ENCODE data around the gene LIPA.
"Not testable (repeated sequence)": the region's sequence is repeated elsewhere in the genome, so short reads cannot be mapped to it uniquely, and the experiment has no call there.

LIPA gene

GRCh38 chr10:89269433-89270152 is 18.0 kb upstream of the LIPA start:
- DNase-seq, result no peak

GRCh38 chr10:89266721-89267453 is 15.3 kb upstream of the LIPA start:
- no peak for DNase-seq

- no peak for DNase-seq
These were observed 12.0 kb upstream of the LIPA start for GRCh38 chr10:89263531-89263930.

- no peak for DNase-seq
These were observed 11.5 kb upstream of the LIPA start for GRCh38 chr10:89263091-89263490.

GRCh38 chr10:89262086-89263051 is 10.8 kb upstream of the LIPA start:
- no peak for DNase-seq

GRCh38 chr10:89258881-89259280 is 7.3 kb upstream of the LIPA start:
- no peak for DNase-seq

- peak; percentile 24 for DNase-seq
These were observed 6.0 kb upstream of the LIPA start for GRCh38 chr10:89257581-89257980.

- no peak for DNase-seq
These were observed 5.4 kb upstream of the LIPA start for GRCh38 chr10:89256962-89257361.

- DNase-seq, result no peak
These were observed 4.8 kb upstream of the LIPA start for GRCh38 chr10:89256340-89256739.

GRCh38 chr10:89255793-89256192 is 4.2 kb upstream of the LIPA start:
- DNase-seq, result no peak

GRCh38 chr10:89255091-89255579 is 3.6 kb upstream of the LIPA start:
- DNase-seq, result not testable (repeated sequence)

GRCh38 chr10:89252225-89252585 is 630 bp upstream of the LIPA start:
- no peak for DNase-seq

- DNase-seq, result peak; percentile 71
These were observed 638 bp downstream of the LIPA start for GRCh38 chr10:89250865-89251408.

GRCh38 chr10:89248990-89249389 is 2.6 kb downstream of the LIPA start:
- DNase-seq, result no peak

GRCh38 chr10:89247623-89248022 is 4.0 kb downstream of the LIPA start:
- not testable (repeated sequence) for DNase-seq

GRCh38 chr10:89245802-89246201 is 5.8 kb downstream of the LIPA start:
- DNase-seq, result peak; percentile 26

- peak; percentile 33 for DNase-seq
These were observed 8.6 kb downstream of the LIPA start for GRCh38 chr10:89242840-89243568.

GRCh38 chr10:89242345-89242684 is 9.3 kb downstream of the LIPA start:
- DNase-seq, result no peak

GRCh38 chr10:89241486-89242344 is 9.9 kb downstream of the LIPA start:
- DNase-seq, result no peak

GRCh38 chr10:89241026-89241425 is 10.5 kb downstream of the LIPA start:
- no peak for DNase-seq

- no peak for DNase-seq
These were observed 11.1 kb downstream of the LIPA start for GRCh38 chr10:89240519-89240918.
